NCI-H1436 treated with DMSO at 0.1 percent for 48 hours (cell line): ENCODE data around the gene DHX32.

ENCODE experiments used
- DNase-seq: peaks from one replicate; lab custom pipeline; 2025; lab: John Stamatoyannopoulos, UW

DHX32 gene

DNA sequence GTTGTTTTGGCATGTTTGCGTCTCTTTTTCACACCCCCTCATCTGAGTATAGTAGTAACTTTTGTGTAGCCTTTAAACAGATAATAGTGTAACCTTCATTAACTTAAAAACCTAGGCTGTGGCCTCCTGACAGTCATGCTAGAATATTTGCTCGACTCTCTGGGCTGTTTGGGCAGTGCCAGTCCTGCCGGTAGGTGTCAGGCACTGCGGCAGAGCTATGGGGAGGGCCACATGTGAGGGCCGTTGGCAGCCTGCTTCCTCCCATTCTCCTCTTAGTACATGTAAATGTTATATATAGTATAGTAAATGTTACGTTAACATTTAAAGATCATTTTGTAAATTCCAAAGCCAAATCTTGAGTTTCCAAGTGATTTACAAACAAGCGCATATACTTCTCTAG lies 31.6 kb downstream of the DHX32 start:
- no peak for DNase-seq

DNA sequence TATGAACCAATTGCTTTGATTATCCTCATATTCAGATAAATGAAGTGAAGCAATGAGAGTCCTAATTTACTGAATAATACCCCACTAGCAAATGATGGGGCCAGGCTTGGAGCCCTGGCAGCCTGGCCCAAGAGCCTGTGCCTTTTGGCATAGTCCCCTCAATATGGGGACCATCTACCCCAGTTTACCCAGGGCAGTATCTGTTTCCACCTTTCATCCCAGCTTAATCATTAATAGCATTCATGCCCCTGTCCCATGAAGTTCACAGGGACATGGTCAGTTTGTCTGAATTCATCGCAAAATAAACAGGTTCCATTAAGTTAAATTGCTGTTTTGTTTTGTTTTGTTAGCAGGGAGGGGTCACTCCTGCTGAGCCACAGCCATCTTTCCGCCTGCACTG lies 32.2 kb downstream of the DHX32 start:
- DNase-seq: no peak

DNA sequence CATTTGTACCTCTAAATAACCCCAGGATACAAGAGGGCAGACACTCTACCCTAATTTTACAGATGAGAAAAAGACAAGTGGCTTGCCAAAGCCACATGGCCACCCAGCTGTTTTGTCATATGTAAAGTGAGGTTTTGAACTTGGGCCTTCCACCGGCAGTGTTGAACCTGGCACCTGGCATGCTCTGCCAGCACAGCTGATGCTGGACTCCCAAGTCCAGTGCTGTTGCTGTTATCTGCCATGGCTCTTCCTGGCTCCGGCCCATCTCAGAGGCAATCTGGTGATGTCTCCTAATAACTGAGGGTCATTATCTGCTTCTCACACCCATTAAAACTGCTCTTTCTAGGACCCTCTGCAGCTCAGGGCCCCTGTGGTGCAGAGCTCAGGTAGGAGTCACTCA lies 32.7 kb downstream of the DHX32 start:
- no peak for DNase-seq

- DNase-seq: no peak
These were observed 34.2 kb downstream of the DHX32 start for GRCh38 chr10:125846894-125847293.

DNA sequence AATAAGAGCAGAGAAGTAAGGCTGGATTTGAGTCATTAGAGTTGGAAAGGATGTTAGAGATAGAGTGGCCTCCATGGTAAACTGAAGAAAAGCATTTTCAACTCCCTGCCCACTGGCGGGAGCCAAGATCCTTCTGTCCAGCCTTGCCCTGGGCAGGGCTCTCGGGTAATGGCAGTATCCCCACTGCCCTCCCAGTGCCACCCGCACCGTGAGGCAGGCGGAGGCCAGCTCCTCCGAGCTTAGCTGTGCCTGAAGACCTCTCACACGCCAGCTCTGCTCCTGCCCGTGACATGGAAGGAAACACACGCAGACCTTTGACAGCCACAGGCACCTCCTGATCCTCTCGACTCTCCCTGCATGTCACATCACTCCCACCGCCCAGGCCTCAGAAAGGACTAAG lies 35.5 kb downstream of the DHX32 start:
- no peak for DNase-seq

GRCh38 chr10:125844751-125845221 lies 36.3 kb downstream of the DHX32 start:
- DNase-seq: no peak

DNA sequence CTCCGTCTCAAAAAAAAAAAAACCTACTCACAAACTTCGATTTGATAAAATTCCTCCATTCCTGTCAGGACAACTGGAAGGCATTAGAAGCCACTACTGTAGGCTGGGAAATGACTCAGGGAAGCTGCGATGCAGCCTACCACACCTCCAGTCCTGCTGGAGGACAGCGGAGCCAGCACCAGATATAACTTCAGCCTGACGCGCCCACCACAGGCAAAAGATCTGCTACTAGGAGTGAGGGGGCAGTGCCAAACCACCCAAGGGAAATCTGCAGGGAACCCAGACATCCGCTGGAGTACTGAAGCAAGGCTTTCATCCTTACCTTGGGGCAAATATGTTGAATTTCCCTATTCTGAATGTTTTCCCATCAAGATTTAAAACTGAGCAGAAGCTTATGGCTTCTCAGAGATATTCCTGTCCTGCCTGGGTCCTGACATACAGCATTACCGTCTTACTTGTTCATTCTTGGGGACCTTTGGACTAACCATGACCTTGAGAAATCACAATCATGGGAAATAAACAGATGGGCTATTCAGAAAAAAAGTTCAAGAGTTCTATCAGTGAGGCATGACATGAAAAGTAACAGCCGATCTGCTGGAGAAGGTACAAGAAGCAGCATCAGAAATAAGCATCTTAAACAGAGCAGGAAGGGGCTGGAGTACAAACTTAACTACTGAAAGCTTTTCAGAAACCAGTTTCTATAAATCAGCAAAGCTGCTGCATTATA lies 37.3 kb downstream of the DHX32 start:
- DNase-seq: no peak

DNA sequence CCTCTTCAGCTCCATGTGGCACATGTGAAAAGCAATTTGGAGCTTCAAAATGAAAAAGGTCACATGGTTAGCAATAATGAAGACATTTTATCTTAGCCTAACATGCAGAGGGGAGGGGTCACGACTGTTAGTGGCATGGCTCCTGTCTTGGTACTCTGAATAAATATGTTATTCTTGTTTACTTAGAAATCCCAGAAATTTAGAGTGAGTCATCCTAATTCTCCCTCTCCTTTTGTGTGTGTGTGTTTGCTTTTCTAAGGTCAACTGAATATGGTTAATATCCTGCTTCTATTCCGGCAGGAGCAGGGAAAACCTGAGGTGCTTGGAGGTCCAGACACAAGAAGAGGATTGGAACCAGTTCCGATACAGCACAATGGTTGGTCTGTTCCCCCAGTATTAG lies 40.1 kb downstream of the DHX32 start:
- no peak for DNase-seq

GRCh38 chr10:125840406-125840805 lies 40.7 kb downstream of the DHX32 start:
- no peak for DNase-seq

DNA sequence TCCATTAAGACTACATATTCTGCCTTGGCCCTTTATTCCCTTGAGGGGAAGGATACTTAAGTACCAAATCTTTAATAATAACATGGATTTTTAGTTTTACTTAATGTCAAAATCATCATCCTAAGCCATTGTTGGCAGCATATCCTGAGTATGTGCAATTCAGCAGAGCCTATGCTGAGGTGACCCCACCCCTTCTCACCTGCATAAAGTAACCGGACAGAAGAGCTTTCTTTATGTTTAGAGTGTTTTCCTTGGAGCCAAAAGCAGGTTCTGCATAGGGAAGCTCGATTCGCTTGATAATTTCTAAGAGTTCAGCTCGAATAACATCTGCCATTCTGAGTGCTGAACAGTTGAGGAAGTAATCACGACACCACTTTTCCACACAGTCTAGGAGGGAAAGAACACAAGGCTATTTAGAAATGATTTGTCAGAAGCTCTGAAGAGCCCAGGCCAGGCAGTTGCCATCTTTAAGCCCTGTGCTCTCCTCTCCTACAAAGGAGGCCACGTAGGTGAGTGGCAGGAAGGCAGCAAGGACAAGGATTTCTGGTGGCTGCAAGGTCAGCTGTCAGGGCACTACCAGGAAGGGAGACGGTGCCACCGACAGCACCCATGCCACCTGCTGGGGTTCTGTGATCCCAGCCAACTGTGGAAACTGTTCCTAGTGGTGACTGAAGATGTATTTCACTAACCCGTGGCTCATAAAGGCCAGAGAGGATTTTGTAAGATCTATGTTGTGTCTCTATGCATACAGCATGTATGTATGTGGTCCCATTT lies 42.1 kb downstream of the DHX32 start:
- no peak for DNase-seq

DNA sequence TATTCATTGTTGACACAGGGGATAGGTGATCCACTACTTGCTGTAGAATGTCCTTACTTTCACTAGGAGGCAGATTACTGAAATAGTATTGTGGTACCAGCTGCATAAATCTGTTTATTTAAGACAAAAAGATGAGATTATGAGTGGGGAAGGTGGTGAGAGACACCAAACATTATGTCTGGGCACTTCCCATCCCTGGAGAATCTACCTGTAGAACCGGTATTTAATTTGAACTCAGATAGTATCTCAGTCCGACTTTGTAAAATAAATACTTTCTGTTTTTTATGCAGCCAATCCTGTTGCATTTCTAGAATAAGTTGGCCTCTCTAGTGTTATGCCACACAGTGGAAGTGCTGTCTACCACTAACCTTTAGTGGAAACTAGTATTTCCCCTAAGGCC lies 44.3 kb downstream of the DHX32 start:
- DNase-seq: no peak

- DNase-seq: no peak
These were observed 52.8 kb downstream of the DHX32 start for GRCh38 chr10:125828311-125828710.

DNA sequence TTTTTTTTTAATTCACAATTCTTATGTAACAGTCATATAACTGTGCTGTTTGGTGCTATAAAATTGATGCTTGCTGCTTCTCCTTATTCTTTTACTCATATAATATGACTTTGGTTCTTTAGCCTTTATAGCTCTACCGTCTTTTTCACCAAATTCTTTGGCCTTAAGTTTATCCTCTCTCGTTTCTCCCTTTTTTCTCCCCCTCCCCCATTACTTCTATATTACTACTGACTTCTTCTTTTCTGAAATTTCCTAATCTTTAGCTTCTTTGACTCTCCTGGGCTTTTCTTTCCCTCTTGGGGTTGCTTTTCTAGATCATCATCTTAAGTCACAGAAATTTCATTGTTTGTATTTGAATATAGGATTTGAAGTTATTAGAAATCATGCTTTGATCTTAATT lies 54.0 kb downstream of the DHX32 start:
- no peak for DNase-seq

GRCh38 chr10:125824736-125825135 lies 56.4 kb downstream of the DHX32 start:
- no peak for DNase-seq

- no peak for DNase-seq
These were observed 57.3 kb downstream of the DHX32 start for GRCh38 chr10:125823663-125824251.

DNA sequence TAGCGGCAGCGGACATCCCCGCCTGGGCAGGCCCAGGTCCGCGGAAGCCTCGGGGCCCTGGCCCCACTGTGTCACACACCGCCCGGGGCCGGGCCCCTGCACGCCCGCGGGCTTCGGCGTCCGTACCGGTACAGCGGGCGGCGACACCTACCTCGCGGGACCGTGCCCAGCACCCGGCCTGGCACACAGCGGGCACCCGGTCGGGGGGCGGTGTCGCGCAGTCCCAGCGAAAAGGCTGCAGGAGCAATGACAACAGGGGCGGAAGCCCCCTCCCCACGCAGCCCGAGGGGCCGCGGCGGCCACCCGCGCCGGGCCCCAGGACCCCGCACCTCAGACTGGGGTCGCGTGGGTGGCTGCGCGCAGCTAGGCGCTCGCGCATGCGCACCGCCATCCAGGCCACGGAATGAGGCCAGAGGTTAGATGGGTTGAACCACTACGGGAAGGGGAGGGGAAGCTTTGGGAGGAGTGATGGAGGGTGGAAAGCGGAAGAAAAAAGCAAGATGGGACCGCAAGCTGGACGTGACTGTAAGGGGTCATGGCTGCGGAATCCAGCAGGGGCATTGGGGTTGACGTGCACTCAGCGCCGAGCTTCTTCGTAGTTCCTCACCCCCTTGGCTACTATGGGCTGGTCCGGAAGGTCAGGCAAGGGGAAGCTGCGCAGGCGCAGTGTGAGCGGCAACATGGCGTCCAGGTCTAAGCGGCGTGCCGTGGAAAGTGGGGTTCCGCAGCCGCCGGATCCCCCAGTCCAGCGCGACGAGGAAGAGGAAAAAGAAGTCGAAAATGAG lies 58.0 kb downstream of the DHX32 start, which contains the start of the genes BCCIP and UROS:
BCCIP (plus strand) TSS at position 669 of the 785 bp plus-strand sequence; CDS start at position 681, 12 bp downstream.
UROS (minus strand) TSS at position 381 of the 785 bp plus-strand sequence. CDS start 6,759 bp downstream, outside the sequence.
- peak; percentile 41 for DNase-seq

DNA sequence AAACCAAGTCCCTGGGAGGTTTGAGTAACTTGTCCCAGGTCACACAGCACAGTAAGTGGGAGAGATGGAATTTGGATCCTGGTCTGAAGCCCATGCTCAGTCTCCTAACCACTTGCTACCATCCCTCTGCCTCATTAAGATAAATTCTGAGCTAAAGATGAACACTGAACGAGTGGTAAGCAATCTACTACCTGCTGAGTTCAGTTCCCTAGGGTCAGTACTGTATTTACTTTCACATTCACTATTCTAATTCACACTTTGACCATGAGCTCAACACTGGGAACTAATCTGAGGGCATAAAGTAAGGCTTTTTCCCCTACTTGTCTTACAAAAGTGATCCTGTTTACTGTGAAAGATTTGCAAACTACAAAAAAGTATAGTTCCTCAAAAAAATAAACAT lies 60.4 kb downstream of the DHX32 start:
- DNase-seq: no peak

GRCh38 chr10:125817337-125817946 lies 63.6 kb downstream of the DHX32 start:
- DNase-seq: no peak

GRCh38 chr10:125816548-125816947 lies 64.5 kb downstream of the DHX32 start:
- DNase-seq: no peak

DNA sequence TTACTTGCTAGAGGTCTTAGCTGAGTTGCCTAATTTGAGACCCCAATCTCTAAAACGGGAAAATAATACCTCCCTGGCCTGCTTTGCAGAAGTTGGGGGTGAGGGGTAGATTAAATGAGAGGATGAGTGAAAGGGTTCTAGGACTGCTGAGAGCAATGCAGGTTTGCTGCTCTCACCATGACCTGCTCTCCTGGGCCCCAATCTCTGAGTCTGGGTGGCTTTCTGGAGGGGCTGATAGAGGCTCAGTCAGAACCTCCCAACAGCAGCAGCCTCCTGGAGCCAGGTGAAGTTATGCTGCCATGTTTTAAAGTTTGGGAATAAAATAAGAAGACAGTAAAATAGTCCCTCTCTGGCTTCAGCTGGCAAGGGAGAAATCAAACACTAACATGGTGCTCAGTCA lies 65.3 kb downstream of the DHX32 start:
- no peak for DNase-seq

GRCh38 chr10:125812128-125812750 lies 68.9 kb downstream of the DHX32 start:
- no peak for DNase-seq
